Activated CD4-positive, alpha-beta T cell treated with anti-CD3 and anti-CD28 coated beads for 4 hours (primary cell): Measurements from ENCODE around the gene ISG15.
"Not testable (repeated sequence)": the region's sequence is repeated elsewhere in the genome, so short reads cannot be mapped to it uniquely, and the experiment has no call there.

Experiments
- DNase-seq, 2 donors: peaks; one replicate each; pipeline ENCODE4 v3.0.0-alpha.2; 2020

ISG15 gene

GRCh38 chr1:995665-996633 is 17.3 kb upstream of the ISG15 start:
- no peak for DNase-seq

GRCh38 chr1:996851-997712 is 16.2 kb upstream of the ISG15 start:
- DNase-seq, result no peak

DNA sequence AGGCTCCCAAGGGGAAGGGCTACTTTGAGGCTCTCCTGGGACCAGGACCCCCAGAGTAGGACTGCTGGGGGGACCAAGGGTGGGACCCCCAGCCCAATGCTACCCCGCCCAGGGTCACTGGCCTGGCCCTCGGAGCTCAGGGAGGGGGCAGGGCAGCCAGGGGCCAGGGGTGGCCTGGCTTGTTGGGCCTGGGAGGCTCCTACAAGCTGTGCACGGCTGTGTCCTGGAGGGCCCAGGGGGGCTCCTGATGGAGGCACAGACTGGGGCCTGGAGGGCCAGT is 15.6 kb upstream of the ISG15 start:
- DNase-seq, result no peak

GRCh38 chr1:997993-998744 is 15.1 kb upstream of the ISG15 start:
- DNase-seq, result no peak

GRCh38 chr1:998745-998994 is 14.6 kb upstream of the ISG15 start:
- DNase-seq, result no peak

DNA sequence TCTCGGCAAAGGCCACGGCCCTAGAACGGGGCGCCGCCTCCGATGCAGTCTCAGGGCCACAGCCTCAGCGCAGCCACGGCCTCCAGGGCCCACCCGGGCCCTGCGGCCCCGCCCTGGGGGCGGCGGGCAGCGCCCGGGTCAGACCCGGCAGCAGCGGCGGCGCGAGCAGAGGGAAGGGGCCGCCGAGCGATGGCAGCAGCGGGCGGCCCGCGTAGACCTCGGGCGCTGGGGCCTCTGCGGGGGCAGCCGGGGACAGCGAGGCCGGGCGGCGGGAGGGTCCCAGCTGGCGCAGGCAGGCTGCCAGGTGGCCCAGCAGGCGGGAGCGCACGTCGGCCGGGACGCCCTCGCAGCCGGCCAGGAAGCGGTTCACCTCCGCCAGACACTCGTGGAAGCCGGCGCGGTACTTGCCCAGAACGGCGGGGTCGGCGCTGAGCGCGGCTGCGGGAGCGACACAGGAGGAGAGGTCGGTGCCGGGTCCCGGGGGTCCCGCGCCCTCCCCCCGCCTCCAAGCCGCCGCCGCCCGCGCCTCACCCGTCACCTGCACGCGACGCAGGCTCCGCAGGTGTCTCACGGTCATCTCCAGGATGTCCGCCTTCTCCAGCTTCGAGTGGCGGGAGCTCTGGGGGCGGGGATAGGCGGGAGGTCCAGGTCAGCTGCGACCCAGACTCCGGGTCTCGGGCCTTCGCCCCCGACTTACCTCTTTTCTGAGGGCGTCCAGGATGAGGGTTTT is 14.1 kb upstream of the ISG15 start:
- DNase-seq, result no peak

DNA sequence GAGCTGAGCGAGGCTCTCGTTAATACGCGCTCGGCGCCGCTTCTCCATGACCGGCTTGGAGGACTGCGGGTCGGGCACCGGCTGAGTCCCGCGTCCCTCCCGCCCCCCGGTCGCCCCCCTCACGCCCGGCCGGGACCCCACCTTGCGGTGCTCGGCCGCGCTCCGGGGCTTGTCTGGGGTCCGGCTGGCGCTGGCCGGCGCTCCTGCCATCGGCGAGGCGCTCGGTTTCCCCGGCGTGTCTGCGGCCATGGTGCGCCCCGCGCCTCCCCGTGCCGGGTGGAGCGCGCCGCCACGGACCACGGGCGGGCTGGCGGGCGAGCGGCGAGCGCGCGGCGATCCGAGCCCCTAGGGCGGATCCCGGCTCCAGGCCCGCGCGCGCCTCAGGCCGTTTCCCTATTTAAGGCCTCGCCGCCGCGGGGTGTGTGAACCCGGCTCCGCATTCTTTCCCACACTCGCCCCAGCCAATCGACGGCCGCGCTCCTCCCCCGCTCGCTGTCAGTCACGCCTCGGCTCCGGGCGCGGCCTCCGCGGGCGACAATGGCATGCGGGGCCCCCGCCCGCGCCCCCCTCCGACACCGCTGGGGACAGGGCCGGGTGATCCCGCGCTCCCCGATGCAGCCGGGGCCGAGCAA is 13.5 kb upstream of the ISG15 start, which contains the start of gene HES4:
Gene HES4 (minus strand): TSS at position 373 of the 632 bp plus-strand sequence. CDS start 124 bp downstream, at position 249.
- peak; percentile 71 to 77 for DNase-seq

- DNase-seq, result peak; percentile 73 to 76
These were observed 12.8 kb upstream of the ISG15 start for GRCh38 chr1:1000357-1001056.

GRCh38 chr1:1001057-1001783 is 12.1 kb upstream of the ISG15 start:
- no peak for DNase-seq

DNA sequence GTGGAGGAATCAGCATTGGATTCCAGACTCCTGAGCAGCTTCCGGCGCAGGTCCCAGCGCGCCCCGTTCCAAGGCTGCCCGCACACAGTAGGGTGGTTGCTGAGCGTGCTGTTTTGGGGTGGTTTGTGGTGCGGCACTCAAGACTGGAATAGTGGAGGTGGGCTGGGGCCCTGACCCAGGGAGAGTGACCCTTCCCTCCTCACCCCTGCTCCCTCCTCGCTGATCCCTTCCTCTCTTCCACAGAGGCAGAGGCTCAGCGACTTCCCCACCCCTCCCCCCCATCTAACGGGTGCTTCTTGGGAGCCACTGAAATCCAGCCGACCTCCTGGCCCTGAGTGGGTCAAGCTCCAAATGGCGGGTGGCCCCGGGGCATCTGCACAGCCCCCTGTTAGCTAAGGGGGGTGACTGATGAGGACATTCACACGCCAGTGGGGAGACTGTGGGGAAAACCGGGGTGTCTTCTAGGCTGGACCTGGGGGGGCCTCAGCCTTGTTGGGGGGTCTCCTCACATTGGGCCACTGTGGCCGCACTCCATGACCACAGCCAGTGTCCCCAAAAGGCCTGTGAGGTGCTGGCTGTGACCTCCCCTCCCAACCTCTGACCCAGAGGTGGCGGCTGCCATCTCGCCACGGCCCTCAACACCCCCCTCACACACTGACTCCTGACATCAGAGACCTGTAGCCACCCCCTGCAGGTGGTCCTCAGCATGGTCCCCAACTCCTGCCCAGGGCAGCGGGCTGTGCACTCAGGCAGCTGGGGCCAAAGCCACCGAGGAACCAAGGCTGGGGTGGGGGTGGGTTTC is 9.5 kb upstream of the ISG15 start:
- no peak for DNase-seq

GRCh38 chr1:1004420-1004779 is 8.9 kb upstream of the ISG15 start:
- no peak for DNase-seq

- no peak for DNase-seq
These were observed 8.3 kb upstream of the ISG15 start for GRCh38 chr1:1004780-1005697.

GRCh38 chr1:1005774-1006304 is 7.5 kb upstream of the ISG15 start:
- no peak for DNase-seq

DNA sequence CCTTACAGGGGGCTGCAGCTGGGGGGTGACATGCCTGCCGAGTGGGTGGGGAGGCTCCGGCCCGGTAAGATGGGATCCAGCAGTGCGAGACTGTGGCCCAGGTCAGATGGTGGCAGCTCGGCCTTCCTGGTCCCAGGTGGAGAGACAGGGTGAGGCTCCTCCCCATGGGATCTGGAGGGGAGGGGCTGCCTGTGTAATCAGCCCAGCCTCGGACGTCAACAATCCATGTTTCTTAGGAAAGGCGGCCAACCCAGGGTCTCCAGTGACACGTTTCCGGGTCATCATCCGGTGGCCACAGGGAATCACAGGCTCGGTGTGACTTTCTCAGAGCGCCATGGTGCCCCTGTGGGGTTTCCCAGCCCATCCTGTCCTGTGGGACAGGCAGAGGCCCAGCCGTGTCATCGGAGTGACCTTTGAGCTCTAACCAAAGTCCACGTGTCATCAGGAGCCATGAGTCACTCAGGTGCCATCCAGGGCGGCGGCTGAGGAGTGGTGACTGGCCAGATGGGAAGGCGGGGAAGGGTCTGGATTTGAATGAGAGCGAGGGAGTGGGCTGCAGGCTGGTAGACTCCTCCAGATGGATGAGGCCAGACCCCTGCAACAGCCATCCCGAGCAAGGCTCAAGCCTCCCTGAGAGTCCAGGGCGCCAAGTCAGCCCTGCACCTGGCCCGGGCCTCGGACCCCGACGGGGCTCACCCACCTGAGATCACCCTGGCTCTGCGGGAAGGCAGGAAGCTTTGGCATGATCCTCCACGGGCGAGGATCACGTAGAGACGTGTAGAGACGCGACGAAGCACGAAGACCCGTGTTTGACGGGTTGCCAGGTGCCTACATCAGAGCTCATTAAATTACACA is 6.8 kb upstream of the ISG15 start:
- no peak for DNase-seq

DNA sequence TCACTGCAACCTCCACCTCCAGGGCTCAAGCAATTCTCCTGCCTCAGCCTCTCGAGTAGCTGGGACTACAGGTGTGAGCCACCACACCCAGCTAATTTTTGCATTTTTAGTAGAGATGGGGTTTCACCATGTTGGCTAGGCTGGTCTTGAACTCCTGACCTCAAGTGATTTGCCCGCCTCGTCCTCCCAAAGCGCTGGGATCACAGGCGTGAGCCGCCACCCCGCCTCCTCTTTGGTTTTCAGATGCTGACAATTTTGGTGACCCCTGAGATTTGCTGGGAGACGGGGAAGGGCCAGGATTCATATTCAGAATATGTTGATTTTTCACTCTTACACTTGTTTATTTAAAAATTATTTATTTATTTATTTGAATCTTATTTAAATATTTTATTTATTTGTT is 3.2 kb upstream of the ISG15 start:
- DNase-seq, result not testable (repeated sequence)

DNA sequence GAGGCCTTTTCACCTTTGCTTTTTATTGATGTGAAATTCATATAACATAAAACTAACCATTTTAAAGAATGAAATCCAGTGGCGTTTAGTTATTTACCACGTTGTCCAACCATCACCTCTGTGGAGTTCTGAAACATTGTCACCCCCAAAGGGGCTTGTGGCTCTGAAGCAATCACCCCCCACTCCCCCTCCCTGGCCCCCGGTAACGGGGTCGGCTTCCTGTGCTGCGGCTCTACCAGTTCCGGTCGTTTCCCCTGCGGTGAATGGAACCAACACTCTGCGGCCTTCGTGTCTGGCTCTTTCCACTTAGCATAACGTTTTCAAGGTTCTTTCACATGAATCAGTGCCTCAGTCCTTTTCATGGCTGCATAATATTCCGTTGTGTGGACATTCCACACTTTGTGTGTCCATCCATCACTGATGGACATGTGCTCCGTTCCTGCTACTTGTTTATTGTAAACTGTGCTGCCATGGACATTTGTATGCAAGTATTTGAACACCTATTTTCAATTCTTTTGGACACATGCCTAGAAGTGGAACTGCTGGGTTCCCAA is 1.8 kb upstream of the ISG15 start:
- DNase-seq, result no peak

DNA sequence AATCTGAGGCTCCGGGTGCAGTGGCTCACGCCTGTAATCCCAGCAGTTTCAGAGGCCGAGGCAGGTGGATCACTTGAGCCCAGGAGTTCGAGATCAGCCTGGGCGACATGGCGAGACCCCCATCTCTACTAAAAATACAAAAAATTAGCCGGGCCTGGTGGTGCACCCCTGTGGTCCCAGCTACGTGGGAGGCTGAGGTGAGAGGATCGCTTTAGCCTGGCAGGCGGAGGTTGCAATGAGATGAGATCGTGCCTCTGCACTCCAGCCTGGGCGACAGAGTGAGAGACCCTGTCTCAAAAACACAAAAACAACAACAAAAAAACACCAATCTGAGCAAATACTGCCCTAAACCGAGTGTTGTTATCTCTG is 577 bp upstream of the ISG15 start:
- DNase-seq, result not testable (repeated sequence)
